HG03378 (cell line): ENCODE measurements around the gene RSPRY1.
"Not testable (repeated sequence)": the region's sequence is repeated elsewhere in the genome, so short reads cannot be mapped to it uniquely, and the experiment has no call there.

Experiments
- ATAC-seq: cut with Tn5 transposase; IDR thresholded peaks from one replicate; pipeline ENCODE4 v1.9.1; 2021; ENCODE audit warnings: mild to moderate bottlenecking, moderate library complexity; ENCODE audit not compliant: unreplicated experiment

The RSPRY1 gene

DNA sequence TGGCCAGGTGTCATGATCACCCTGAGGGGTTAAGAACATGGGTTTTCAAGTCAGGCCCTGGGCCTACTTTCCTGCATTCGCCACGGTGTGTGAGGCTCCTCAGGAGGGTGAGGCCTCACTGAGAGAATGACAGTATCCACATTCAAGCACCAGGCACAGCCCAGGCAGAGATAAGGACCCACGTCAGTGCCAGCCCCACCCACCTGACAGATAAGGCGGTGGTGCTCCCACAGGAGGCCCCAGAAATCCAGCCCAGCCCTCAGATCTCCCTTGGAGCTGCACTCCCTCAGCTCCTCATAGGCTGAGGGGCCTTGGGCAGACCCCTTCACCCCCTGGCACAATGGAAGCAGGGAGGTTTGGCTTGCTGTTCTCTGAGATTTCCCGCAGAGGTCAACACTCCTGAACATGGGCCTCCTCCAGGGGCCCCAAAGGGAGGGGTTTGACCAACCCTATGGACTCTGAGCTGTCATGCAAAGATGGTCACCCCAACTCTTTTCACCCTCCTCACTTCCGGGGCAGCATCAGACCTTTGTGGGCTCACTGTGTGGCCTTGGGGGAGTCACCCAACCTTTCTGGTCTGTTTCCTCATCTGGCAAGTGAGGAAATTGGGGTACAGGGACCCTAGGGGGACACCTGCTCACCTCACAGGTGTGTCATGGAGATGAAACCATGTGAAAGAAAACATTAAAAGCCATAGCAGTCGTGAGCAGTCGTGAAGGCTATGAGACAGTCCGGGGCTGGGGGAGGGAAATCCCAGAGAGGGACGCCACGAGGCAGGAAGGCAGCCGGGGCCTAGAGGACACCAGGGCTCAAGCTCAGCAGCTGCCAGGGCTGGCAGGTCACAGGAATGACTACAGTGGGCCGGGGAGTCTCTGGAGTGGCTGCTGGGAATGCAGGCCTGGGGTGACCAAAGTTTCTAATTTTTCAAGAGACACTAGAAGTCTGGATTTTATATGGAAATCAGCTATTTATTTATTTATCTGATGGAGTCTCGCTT lies 83.0 kb downstream of the RSPRY1 start:
- no peak for ATAC-seq

GRCh38 chr16:57270221-57271062 lies 84.3 kb downstream of the RSPRY1 start:
- no peak for ATAC-seq

DNA sequence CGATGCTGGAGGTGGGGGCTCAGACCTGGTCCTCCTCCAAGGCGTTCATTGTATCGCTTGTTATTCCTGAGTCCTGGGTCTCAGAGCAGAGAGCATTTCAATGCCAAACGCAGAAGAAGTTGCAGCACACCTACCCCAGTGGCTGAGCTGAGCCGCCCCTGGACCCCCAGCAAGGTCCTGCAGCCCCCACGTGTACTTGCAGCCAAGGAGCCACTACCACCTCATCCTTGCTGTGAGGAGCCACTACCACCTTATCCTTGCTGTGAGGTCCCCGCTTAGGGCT lies 84.9 kb downstream of the RSPRY1 start:
- ATAC-seq, result no peak

DNA sequence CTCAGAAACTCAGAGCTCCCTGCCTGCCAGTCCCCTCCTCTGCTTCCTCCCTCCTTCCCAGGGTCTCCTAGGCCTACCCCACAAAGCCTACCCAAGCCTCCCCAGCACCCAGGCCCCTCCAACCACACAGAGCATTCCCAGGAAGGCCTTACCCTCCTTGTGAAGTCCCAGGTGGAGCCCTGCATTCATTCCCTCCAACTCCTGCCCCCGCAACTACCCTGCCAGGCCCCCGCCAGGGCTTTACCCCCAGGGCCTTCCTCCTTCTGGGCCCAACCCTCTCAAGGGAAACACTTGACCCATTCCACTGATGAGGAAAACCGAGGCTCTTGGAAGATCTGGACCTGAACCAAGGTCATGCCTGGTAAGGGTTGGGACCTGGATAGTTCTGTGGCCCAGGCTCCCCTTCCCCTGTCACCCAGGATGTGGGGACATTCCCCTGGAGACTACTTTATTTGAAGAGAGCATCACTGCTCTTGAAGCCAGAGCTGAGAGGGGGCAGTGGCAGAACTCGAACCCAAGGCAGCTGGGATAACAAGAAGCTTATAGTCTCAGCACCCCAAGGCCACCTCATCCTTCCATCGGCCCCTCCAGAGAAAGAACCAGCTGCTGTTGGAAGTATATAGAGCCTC lies 85.9 kb downstream of the RSPRY1 start:
- no peak for ATAC-seq

- no peak for ATAC-seq
Measured at GRCh38 chr16:57273359-57273758, 87.2 kb downstream of the RSPRY1 start.

DNA sequence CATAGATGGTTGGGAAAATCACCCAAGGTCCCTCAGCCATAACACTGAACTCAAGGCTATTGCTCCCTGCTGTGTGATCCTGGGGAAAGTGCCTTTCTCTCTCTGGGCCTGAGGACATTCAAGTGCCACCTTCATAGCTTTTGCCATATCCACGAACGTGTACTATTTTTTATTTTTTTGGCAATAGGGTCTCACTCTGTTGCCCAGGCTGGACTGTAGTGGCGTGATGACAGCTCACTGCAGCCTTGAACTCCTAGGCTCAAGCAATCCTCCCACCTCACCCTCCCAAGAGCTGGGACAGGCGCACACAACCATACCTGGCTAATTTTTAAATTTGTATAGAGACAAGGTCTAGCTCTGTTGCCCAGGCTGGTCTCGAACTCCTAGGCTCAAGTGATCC lies 87.7 kb downstream of the RSPRY1 start:
- no peak for ATAC-seq

DNA sequence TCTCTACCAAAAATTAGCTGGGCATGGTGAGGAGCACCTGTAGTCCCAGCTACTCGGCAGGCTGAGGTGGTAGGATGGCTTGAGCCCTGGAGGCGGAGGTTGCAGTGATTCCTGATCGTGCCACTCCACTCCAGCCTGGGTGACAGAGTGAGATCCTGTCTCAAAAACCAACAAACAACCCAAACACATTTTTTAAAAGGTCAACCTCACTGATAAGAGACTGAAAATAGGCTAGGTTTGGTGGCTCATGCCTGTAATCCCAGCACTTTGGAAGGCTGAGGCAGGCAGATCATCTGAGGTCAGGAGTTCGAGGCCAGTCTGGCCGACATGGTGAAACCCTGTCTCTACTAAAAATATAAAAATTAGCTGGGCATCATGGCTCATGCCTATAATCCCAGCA lies 89.8 kb downstream of the RSPRY1 start:
- not testable (repeated sequence) for ATAC-seq

DNA sequence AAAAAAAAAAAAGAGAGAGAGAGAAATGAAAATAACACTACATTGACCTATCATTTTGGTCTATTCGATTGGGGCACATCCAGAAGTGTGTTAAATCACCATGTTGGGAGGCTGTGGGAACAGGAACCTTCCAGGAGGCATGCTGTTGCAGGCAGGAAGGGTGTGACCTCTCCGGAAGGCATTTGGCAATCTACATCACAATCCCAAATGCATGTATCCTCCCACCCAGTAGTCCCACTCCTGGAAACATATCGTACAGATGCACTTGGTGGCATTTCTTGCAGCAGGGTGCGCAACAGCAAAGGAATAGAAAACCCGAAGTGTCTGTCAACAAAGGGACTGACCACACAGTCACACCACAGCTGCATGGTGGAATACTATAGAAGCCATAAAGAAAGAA lies 90.5 kb downstream of the RSPRY1 start:
- no peak for ATAC-seq

GRCh38 chr16:57277586-57277985 lies 91.5 kb downstream of the RSPRY1 start:
- no peak for ATAC-seq

GRCh38 chr16:57278494-57278893 lies 92.4 kb downstream of the RSPRY1 start:
- ATAC-seq, result no peak

DNA sequence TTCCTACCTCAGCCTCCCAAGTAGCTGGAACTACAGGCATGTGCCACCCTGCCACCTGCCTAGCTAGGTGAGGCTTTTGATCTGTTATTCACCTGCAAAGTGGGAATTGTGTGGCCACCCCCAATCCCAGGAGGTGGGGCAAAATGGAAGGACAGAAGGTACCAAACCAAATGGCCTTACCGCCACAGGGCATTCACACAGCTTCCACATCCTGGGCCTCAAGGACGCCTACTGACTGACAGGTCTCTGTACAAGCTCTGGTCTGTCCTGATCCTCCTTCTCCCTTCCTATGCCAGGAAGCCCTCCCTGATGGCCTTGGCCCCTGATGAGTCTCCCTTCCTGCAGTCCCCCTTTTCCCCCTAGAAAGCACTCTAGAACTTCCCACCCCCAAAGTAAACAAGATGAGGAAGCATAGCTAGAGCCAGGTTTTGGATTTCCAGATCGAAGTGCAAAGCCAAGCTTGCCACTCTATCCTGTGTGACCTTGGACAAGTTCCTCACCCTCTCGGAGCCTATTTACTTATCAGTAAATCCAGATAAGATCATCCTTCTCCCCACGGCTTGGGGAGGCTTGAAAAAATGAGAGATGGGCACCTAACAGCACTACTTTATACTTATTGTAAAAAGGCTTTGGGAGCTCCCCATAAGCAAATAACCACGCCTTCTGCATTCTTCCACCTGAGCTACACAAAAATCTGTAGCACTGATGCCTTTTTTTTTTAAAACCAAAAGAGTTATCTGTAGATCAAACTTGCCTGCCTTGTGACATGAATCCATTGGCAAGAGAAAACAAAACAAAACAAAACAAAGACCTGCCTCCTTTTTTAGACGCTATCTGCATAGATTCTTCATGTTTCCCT lies 93.9 kb downstream of the RSPRY1 start:
- no peak for ATAC-seq

DNA sequence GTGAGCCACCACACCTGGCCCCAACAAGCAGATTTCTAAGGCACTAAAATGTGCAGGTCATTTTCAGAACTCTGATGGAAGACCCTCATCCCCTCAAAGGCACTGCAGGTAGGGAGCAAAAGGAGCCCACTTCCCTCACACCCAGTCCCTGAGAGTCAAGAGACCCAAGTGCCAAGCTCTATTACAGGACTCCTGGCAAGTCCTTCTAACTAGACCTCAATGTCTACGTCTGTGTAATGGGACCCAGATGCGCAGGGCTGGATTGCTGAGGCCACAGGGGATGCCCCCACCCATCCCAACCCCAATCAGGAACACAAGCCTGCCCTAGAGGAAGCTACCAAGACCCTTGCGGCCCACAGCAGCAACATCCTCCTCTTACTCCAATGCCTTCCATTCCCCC lies 95.7 kb downstream of the RSPRY1 start:
- no peak for ATAC-seq

DNA sequence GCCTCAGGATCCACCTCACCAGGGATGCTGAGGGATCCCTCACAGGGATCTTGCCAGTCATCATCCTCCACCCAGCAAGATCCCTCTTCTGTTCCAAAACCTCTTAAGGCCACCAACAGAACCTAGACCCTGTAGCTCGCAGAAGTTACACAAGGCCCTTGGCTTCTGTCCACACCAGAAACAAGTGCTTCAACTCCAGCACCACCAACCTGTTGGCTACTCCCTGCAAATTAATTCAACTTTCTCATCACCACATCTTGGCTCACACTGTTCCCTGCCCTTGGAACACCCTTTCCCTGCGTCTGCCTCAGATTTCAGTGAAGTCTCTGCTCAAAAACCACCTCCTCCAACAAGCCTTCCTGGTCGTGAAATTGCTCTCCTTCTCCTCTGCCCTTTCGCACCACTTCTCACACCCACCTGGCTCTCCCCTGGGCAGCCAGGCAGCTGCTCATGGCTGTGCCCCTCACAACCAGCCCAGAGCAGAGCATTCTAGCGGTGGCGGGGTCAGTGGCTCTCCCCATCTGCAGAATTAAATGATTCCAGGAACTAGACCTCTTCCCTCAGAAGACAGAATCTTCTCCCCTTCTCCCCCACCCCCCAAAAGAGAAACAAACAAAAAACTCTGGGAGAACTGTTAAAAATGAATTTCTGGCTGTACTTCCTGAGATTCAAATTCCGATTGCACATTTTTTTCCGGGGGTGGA lies 96.5 kb downstream of the RSPRY1 start:
- no peak for ATAC-seq

DNA sequence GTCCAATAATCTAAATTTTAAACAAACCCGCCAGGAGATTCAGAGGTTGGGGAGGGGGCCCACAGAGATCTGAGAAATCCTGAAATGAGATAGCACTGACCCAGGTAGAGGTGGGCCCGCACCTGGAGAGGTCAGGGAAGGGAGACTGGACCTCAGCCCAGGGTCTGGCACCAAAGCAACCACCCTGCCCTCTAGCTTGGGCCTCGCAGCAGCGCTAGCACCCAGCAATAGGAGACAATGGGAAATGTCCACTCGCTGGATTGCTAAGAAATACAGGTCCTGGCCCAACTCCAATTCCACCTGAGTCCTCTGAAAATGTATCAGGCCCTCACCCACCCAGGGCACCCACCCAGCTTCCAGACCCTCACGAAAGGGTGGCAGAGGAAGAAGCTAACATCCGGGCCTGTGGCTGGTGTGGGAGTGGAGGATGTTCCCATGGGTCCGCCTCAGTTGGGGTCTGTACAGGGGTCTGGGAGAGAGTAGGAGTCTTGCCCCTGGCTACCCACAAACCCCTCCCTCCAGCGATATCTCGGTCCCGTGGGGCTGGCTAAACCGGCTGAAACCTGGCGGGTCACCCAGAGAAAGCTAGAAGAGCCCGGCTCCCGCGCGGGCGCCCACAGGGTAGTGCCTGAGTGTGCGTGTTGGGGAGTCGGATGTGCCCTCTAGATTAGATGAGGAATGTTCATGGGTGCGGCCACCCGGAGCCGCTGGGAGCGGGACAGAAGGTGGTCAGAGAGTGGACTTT lies 97.3 kb downstream of the RSPRY1 start:
- ATAC-seq, result no peak

GRCh38 chr16:57283959-57284208 lies 97.8 kb downstream of the RSPRY1 start:
- ATAC-seq, result no peak

DNA sequence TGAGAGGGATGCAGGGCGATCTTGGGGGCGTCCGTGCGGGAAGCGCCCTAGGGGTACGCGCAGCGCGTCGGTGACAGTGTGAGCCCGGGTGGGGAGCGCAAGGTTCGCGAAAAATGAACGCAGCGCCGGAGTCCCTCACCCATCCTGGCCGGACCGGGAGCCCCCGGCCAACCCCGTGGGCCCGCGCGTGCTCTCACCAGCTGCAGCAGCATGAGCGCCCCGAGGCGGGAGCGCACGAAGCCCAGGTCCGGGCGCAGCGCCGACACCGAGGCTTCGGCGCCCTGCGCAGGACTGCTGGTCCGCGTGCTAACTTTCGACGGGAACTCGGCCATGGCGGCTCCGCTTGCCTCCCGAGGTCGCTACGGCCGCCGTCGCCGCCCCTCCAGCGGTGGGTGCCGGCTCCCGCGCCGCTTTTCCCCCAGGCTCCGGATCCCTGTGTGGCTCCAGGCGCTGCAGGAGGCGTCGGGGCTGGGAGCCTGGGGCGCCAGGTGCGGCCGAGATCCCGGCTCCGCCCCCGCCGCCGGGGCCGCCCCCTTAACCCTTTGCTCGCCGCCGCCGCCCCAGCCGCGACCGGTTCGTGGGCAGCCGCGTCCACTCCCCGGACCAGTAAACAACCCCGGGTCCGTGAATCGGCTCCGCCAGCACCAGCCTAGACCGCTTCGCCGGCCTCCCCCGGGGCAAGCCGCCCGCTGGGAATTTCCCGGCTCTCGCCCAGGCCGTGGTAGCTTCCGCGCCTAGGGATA lies 98.3 kb downstream of the RSPRY1 start, which contains the start of gene PLLP:
Gene PLLP, minus strand, starts transcription at position 464 of the 743 bp plus-strand sequence. Its CDS starts 132 bp downstream, at position 332.
- no peak for ATAC-seq

DNA sequence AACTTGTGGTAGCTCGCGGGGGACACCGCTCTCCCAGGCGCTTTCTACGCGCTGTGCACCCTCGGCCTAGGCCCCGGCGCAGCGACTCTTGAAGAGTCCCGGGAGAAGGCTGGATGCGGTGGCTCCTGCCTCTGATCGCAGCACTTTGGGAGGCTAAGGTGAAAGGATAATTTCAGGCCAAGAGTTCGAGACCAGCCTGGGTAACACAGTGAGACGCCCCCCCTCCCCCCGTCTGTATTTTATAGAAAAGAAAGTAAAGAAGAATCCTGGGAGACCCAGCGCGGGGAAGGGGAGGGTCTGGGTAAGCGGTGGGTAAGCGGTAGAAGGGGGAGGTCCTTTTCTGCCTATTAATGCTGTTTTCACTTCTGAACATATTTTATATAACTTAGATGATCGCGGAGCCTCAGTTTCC lies 98.8 kb downstream of the RSPRY1 start:
- no peak for ATAC-seq

DNA sequence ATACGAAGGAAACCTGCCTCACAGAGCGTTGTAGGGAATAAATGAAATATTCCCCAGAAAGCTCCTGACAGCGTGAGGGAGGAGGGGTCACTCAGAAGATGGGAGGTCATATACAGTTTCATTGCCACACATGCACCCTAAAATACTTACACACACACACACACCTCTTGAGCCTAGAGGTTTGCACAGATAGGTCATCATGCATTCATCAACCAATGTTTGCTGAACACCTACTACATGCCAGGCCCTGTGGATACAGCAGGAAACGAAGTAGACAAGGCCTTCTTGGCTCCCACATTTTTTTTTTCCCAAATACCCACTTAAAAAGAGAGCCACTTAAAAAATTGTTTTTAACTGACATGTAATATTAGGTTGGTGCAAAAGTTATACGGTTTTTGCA lies 99.2 kb downstream of the RSPRY1 start:
- ATAC-seq, result no peak
